ENCODE results near the gene IGSF21.

IGSF21 gene

DNA sequence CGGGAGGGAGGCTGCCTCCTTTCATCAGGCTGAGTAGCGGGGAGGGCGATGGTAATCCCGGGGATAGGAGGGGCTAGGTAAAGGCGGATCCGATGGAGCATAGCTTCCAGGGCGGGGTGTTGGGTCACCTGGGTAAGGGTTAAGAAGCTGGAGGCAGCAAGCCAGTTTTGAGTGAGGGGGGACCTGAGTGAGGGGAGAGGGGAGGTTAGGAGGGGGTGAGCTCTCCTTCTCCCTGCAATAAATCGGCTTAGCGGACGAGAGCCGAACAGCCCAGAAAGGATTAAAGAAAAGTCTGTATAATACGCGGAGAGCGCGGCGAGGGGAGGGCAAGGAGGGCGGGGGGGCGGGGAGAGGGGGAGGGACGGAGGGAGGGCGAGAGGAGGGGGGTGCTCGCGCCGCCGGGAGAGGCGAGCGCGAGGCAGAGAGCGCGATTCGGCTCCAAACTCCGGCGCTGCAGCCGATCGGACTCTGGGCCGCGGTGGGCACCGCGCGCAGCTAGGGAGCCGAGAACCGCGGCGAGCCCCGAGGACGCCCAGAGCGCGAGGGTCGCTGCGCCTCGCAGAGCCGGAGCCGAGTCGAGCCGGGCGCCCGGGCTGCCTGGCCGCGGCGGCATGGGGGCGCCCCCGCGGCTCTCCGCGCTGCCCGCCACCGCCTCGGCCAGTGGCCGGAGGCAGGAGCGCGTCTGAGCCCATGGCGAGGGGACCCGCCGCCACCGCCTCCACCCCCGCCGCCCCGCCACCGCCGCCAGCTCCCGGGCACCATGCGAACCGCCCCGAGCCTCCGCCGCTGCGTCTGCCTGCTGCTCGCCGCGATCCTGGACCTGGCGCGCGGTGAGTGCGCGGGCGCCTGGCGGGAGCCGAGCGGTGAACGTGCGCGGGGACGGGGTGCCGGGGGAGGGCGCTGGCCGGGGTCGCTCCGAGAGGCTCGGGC, at the start of gene IGSF21:
TSS of gene IGSF21 (plus strand) at position 430 of the 930 bp plus-strand sequence. CDS start at position 761, 331 bp downstream.
- DNase-seq = no peak

DNA sequence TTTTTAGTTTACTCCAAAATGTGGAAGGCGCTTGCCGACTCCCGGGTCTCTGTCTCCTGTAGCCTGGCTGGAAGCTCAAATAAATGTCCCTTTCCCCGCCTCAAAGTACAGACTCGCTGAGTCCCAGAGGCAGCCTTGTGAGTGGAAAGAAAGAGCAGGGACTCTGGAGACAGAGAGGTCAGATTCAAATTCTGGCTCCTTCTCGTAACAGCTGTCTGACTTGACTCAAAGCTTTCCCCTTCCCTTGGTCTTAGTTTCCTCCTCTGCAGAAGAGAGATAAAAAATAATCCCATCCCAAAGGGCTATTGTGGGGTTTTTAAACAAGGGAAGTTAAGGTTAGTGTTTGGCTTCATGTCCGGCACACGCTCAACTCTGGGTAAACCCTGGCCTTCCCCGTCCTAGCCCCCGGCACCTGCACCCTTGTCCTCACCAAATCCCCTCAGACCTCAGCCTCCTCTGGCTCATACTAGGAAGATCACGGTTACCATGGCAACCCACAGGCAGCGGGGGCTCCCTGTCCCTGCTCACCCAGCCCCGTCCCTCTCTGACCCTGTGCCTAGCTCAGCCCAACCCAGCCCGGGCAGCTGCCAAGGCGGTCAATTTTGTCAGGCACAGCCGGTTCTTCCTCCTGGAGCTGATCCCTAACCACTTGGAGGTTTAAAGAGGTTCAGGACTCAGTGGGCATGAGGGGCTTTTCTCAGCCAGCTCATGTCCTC, 49.2 kb upstream of the IGSF21 start:
- DNase-seq = no peak

DNA sequence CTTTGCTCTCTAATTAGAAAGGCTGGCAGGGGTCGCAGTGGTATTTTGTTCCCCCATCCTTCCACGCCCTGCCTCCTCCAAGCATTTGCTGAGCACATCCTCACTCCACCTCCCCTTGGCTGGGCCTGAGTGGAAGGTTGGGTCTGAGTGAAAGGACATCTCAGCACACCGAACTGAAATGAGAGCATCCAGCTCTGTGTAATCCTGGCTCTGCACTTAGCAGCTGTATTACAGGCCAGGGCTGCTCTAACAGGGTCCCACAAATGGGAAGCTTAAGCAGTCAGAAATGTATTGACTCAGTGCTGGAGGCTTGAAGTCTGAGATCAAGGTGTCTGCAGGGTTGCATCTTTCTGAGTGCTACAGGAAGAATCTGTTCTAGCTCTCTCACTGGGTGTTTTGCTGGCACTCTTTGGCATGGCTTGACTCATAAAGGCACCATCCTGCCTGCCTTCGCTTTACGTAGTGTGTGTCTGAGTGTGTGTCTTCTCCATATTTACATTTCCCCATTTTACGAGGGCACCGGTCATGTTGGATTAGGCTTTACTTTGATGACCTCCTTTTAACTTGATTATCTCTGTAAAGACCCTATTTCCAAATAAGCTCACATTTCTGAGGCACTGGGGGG, 48.5 kb upstream of the IGSF21 start:
- DNase-seq = no peak

DNA sequence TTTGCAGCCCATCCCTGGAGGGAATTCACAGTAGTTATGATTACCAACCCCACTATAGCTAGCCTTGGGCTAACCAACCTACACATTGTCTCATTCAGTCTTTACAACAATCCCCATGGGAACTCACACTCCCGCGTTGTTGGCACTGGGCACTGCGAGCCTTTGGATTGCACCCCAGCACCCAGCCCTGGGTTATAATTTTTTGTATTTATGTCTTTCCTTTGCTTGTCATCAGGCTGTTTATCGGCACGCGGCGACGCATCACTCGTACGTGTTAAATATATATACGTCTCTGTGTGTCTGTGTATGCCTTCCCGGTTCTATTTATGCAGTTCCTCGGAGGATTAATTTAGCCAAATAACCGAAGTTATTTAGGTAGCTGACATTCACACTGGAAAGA, 47.2 kb upstream of the IGSF21 start:
- no peak for DNase-seq

DNA sequence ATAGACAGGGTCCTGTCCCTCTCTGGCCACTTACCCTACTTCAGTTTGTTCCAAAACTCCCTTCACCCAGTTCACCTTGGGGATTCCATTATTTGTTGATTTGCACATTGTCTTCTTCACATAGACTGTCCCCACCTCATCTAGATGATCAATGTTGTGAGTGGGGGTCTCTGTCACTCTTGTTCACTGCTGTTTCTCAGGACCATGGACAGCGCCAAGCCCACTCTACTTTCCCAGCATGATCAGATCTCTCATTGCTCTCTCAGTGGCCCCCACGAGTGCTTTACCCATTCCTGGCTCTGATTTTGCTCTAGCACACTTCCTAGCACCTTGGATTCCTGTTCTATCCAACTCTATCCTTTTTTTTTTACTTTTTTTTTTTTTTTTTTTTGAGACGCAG, 45.4 kb upstream of the IGSF21 start:
- no peak for DNase-seq

DNA sequence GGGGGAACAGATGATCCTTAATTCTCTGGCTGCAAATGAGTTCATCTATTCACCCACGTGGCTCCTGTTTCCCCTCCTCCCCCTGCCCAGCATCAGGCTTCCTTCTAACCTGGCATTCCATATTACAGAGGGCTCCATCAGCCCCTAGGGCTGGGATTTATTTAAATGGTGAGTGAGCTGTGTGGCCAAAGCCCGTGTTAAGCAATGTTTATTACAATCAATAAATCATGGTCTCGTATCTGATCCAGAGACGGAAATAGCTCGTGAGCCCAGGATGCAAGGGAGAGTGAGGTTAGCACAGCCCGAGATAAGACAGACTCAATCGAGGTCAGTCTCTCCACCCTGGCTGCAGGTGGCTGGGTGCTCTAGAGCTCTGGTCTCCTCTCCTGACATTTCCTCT, 43.1 kb upstream of the IGSF21 start:
- no peak for DNase-seq

DNA sequence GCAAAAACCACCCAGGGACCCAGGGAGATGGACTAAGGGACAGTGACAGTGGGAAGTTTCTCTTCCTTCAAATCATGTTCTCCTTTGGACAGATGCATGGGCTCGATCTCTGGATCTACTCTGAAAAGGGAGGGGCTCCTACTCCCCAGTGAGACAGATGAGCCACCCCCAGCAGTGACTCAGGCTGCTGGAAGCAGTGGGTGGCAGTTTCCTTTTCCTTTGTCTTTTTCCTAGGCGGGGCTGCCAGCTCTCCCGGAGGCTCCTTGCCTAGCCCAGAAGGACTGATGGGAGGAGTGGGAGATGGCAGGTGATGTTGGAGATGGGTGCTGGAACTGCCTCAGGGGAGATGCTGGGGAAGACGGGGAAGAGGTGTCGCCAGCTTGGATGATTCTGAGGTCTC, 41.0 kb upstream of the IGSF21 start:
- no peak for DNase-seq

DNA sequence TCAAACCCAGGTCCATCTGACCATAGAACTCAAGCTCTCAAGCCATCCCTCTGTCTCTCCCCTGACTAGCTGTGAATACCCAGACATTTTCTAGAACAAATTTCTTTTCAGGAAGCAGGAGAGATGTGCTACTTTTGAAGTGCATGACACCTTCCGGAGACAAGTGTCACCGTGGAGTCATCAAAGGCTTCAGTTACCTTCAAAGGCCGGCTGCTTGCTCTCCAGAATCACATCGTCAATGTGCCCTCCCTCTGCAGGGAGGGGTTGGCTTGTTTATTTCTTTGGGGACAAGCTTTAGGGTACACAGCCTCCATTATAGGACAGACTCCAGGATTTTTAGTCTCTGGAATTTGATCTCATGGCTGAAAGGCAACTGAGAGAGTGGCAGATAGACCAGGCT, 37.7 kb upstream of the IGSF21 start:
- DNase-seq = no peak

DNA sequence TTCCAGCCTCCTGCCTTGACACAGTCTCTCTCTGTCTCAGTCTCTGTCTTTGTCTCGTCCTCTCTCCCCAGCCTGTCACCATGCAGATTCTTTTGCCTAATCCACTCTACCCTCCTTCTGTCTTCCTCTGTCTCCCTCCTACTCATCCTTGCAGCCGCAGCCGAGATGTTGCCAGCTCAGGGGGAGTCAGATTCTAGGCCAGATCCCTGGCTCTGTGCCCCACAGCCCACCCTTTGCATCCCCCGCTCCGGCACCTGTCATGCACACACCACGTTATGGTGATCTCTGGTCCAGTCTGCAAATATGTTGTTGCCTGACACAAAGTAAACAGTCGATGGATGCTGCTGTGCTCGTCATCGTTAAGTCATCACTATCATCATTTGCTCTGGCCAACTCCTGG, 35.5 kb upstream of the IGSF21 start:
- no peak for DNase-seq

DNA sequence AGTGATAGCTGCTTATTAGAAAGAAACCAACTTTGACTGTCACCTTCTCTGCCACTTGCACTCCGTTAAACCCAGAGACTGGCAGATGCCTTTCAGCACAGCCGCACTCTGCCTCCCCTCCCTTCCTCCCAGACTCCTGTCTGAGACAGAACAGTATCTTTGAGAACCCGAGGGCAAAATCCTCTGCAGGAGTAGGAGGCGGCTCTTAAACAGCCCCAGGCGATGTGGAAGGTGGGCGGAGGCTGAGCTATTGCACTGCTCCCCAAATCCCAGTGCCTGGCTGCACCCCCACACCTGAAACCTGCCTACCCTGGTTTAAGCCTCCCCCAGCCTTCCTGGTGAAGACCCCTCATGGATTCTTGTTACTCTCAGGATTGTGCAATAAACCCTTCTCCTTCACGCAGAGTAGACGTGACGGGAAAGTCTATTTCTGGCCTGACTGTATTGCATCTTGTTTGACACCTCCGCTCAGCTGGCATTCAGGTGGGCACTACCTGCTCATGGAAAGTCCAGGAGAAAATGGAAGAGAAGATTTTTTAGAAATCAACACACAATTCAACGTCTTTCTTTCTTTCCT, 34.4 kb upstream of the IGSF21 start:
- no peak for DNase-seq

DNA sequence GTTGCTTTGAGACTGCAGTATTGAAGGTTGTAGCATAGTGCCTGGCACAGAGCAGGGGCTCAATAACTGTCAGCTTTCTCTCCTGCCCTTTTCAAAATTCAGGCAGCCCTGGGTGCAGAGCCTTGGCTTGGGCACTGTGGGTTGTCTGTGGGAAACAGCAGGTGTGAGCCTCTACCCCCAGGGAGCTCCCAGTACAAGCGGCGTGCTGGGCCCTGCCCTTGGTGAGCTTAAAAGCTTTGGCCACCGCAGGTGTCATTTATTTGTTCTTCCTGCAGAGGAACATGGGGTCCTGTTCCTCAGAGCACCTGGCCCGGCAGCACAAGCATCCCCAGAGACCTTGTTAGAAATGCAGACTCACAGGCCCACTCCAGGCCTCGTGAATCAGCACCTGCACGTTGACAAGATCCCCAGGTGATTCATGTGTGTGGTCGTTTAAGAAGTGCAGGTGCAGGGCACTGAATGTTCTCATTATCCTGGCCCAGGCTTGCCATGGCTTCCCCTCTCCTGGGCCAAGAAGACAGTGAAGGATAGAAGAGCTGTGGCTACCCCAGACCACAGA, 29.9 kb upstream of the IGSF21 start:
- DNase-seq = no peak

DNA sequence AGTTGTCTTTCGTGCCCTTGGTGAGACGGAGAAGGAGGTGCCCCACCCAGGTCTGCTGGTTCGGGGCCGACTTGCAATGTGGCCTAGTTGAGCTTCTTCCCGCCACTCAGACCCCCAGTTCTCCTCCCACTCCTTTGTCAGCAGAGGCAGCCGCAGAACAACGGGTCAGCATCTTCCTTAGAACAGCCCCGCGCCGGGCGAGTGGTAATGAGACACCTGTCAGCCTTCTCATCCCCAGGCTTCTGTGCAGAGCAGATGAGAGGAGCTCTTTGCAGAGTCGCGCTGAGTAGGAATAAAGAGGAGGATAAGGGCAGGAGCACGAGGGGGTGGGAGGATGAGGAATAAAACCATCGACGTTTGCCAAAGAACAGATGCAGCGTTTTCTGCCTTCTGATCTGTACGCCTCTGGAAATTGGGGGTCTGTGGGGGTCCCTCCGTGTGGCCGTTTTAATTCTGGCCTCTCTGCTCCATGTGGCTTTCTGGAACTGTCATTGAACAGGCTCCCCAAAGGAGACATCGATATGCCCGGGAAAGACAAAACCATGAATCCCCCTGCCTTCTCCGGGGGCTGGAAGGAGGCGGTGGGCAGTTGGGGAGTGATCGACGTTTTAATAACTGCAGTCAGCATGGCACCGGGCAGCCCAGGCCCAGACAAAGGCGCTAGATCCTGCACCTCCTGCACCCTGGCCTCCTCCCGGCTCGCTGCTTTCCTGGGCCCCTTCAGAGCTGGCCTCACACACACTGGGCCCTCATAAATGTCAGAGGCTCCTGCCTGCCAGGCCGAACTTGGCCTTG, 27.5 kb upstream of the IGSF21 start:
- DNase-seq = no peak

DNA sequence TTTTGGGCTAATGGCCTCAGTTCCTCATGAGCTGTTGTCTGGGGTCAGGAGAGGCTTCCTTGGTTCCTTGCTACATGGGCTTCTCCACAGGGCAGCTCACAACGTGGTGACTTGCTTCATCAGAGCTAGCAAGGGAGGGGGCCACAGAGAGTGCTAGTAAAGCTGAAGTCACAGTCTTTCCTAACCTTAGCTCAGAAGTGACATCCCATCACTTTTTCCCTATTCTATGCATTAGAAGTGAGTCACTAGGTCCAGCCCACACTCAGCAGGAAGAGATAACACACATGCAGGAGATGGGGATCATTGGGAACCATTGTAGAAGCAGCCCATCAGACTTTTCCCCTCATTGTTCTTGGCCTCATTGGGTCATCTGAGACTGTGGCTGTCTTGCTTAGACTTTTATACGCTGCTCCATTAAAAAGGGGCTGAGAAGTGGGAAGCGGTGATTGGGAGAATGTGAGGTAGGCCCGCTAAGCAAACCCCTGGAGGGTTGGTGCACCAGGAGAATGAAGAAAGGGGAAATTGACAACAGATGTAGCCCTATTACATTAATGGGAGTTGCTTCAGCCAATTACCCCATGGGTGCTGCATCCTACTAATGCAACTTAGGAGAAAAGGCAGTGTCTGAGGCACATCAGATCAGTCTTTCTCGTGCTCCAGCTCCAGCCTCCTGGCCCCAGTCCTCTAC, 22.1 kb upstream of the IGSF21 start:
- DNase-seq = no peak

DNA sequence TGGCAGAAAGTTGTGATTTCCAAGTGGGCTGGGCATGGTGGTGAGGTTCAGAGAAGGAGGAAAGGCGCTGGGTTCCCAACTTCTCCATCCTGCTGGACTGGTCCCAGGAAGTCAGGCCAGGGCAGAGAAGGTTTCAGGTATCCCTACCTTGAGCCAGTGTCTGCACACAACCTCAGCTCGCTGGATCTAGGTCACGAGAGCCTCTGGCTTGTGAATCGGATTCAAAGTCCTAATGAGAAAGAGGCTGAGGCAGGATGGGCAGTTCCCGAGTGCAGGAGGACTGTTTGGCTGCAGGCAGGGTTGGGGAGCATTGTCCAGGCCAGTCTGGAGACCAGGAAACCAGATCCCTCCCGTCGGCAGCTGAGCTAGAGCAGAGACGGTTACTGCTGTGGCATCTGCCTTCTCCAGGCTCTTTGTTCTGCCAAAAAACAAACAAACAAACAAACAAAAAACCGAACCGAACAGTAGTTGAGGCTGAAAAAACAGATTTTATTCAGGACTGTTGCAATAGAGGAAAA, 19.5 kb upstream of the IGSF21 start:
- no peak for DNase-seq

DNA sequence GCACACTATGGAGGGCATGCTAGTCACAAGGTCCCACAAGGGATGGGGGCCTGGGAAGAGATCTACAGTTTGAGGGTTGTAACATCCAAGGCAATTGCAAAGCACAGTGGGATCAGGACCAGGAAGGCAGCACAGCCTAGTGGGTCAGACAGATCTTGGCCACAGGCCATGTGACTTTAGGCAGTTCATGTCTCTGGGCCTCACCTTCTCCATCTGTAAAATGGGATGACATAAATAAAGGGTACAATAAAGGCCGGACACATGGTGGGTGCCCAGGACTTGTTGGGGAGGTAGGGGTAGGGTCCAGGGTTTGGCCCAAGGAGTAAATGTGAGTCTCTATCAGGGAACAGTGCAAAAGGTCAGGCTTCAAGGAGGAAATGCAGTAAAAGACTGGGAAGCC, 18.1 kb upstream of the IGSF21 start:
- no peak for DNase-seq

DNA sequence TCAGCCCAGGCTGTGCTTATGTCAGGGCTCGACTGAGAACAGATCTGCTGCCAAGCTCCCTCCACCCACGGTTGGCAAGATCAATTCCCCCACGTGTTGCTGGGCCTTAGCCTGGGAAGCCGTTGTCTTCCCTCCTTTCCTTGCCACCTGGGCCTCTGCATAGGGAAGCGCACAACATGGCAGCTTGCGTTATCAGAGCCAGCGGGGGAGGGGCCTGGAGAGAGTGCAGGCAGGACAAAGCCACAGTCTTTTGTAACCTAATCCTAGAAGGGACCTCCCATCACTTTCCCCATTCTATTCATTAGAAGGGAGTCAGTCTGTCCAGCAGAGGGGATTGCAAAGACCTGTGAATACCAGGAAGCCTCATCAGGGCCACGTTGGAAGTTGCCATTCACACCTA, 17.0 kb upstream of the IGSF21 start:
- DNase-seq = no peak

DNA sequence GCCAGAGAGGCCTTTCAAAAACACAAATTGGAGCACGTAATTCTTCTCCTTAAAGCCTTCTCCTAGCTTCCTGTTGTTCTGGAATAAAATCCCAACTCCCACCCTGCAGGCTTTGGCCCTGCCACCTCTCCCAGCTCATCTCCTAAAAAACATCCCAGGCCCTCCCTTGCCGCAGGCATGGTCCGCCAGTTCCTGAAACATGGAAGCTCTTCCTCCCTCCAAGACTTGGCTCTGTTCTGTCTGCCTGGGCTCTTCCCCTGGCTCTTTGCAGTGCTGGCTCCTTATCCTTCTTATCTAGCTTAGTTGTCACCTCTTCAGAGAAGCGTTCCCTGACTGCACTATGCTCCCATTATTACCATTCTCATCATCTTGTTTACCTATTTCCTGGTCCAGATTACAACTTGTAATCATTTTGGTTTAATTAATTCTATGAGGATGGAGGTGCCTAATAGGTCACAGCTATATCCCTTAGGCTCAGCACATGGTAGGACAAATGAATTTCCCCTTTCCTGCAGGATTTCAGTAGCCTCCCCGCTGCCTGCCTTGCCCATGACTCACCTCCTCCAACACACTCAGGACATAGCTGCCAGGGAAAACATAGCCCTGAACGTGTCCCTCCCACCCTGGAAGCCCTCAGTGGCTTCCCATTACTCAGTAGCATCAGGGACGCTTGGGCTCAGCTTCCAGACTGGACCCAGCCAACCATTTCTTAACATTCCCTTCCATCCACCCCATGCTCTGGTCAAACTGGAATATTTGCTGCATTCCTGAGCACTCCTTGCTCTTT, 15.7 kb upstream of the IGSF21 start:
- no peak for DNase-seq

DNA sequence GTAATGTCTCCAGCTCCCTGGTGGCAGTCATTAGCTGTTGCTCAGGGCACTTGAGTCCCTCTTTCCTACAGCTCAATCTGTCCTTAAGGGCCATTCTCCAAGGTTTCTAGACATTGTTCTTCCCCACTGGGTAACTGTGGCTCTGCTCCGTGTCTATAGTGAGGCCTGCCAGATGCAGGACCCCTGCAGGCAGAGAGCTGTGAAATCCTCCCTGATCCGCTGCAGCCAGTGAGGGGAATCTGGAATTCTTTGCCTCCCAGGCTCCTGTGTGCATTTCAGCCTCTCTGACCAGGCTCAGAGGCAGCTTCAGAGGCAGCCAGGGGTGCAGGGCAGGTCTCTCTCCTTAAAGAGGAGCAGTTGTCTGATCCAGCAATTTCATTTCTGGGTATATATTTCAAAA, 14.4 kb upstream of the IGSF21 start:
- no peak for DNase-seq

DNA sequence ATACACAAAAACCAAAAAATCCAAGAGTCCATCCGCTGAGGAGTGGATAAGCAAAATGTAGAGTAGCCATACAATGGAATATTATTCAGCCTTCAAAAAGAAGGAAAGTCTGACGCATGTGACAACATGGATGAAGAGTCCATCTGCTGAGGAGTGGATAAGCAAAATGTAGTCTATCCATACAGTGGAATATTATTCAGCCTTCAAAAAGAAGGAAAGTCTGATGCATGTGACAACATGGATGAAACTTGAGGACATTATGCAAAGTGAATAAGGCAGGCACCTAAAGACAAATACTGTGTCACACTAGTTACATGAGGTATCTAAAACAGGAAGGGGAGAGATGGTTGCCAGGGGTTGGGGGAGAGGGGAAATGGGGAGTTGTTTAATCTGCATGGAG, 14.0 kb upstream of the IGSF21 start:
- DNase-seq = no peak

DNA sequence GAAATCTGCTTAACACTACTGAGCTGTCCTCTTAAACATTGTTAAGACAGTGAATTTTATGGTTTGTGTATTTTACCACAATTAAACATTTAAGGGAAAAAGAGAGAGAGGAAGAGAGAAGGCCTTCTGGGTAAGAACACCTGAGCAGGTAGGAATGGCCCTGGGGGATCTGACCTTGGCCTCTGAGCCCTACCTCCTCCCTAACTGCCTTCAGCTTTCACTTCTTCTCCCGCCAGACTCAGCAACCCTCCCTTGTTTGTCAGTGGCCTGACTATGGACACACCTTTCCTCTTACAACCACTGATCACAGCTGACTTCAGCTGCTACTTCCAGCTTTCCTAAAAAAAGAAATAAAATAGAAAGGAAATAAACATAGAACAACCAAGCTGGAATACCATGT, 13.5 kb upstream of the IGSF21 start:
- no peak for DNase-seq

DNA sequence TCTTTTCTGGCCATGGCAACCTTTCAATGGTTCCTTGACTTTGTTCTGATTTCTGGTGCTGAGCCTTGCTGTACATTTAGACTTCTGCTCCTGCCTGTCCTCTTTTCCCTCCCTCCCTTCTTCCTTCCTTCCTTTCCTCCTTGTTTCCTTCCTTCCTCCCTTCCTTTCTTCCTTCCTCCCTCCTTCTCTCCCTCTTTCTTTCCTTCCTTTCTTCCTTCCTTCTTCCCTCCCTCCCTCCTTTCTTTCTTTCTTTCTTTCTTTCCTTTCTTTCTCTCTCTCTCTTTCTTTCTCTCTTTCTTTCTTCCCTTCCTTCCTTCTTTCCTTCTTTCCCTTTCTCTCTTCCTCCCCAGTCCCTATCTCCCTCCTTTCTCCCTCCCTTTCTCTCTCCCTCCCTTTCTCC, 10.4 kb upstream of the IGSF21 start:
- no peak for DNase-seq
